RWPE2 (cell line): ENCODE data around the gene ACTG2.
A peak's percentile ranks its signal among the peaks of the same experiment; 100 is the strongest.
"Not testable (repeated sequence)": the region's sequence is repeated elsewhere in the genome, so short reads cannot be mapped to it uniquely, and the experiment has no call there.

Source experiments
- ATAC-seq: fragments of 200-7000 bp; cut with Tn5 transposase; 3 replicates; pipeline ENCODE4 v1.9.1; 2021; ENCODE audit warnings: low read depth
- DNase-seq: peaks from one replicate; pipeline ENCODE4 v3.0.0-alpha.2; 2020; ENCODE audit warnings: low spot score
- H3K27ac ChIP-seq: fragments of 450-650 bp; 2 replicates; pipeline ENCODE4 v1.5.1; 2017; ENCODE audit warnings: mild to moderate bottlenecking; ENCODE audit not compliant: poor library complexity, severe bottlenecking
- H3K27me3 ChIP-seq: fragments of 250-450 bp; sonication (Bioruptor Pico); 2 replicates; pipeline ENCODE4 v1.5.1; 2021; ENCODE audit warnings: mild to moderate bottlenecking, moderate library complexity; ENCODE audit not compliant: insufficient read depth, poor library complexity, severe bottlenecking
- H3K36me3 ChIP-seq: fragments of 250-450 bp; sonication (Bioruptor Pico); 2 replicates; pipeline ENCODE4 v1.5.1; 2020; ENCODE audit warnings: low read depth, mild to moderate bottlenecking, moderate library complexity
- H3K4me1 ChIP-seq: fragments of 250-450 bp; sonication (Bioruptor Pico); 2 replicates; pipeline ENCODE4 v1.5.1; 2021; ENCODE audit warnings: mild to moderate bottlenecking, moderate library complexity; ENCODE audit not compliant: insufficient read depth, poor library complexity, severe bottlenecking
- H3K4me3 ChIP-seq: fragments of 250-450 bp; sonication (Bioruptor Pico); 2 replicates; pipeline ENCODE4 v1.5.1; 2021; ENCODE audit warnings: mild to moderate bottlenecking, moderate library complexity; ENCODE audit not compliant: severe bottlenecking
- H3K9me3 ChIP-seq: fragments of 250-450 bp; sonication (Bioruptor Pico); 2 replicates; pipeline ENCODE4 v1.5.1; 2021; ENCODE audit warnings: mild to moderate bottlenecking, moderate library complexity; ENCODE audit not compliant: severe bottlenecking
- CTCF ChIP-seq: fragments of 450-650 bp; IDR thresholded peaks from one replicate; pipeline ENCODE4 v1.5.1; 2017; ENCODE audit warnings: mild to moderate bottlenecking, moderate library complexity; ENCODE audit not compliant: poor library complexity, severe bottlenecking

ACTG2 gene

GRCh38 chr2:73937899-73938298 is 45.1 kb downstream of the ACTG2 start:
- H3K9me3 ChIP-seq, result no peaks in the 10 kb centered on the region
- no peak for ATAC-seq

GRCh38 chr2:73938718-73939352 is 46.0 kb downstream of the ACTG2 start:
- DNase-seq, result no peak
- H3K36me3 ChIP-seq, result peaks cover 55% of the 10 kb centered on the region
- peak overlapping the region; percentile 63 for H3K27ac ChIP-seq

More at GRCh38 chr2:73937899-73938298, 45.1 kb downstream of the ACTG2 start:
- no peak overlapping the region for H3K4me3 ChIP-seq
- H3K4me1 ChIP-seq, result peaks cover 26% of the 10 kb centered on the region
- no peaks in the 10 kb centered on the region for H3K27me3 ChIP-seq
- H3K27ac ChIP-seq, result peak overlapping the region; percentile 63
- no peak for TF ChIP-seq CTCF
- no peak for DNase-seq
- peaks cover 61% of the 10 kb centered on the region for H3K36me3 ChIP-seq

GRCh38 chr2:73939419-73939818 is 46.6 kb downstream of the ACTG2 start:
- peak overlapping the region; percentile 63 for H3K27ac ChIP-seq
- TF ChIP-seq CTCF, result peak; percentile 49

More at GRCh38 chr2:73938718-73939352, 46.0 kb downstream of the ACTG2 start:
- Histone ChIP-seq H3K27me3 (no peaks in the 10 kb centered on the region), H3K4me3 (no peak overlapping the region), H3K4me1 (peaks cover 22% of the 10 kb centered on the region), H3K9me3 (no peaks in the 10 kb centered on the region)
- peak; percentile 49; the same call in 2 of the 3 replicates for ATAC-seq
- no peak for TF ChIP-seq CTCF

GRCh38 chr2:73940066-73940465 is 47.3 kb downstream of the ACTG2 start:
- H3K4me3 ChIP-seq, DNase-seq, H3K27me3 ChIP-seq, H3K9me3 ChIP-seq, ATAC-seq: not testable (repeated sequence)
- Histone ChIP-seq H3K27ac (peak overlapping the region; percentile 63), H3K4me1 (peaks cover 22% of the 10 kb centered on the region), H3K36me3 (peaks cover 59% of the 10 kb centered on the region)

More at GRCh38 chr2:73939419-73939818, 46.6 kb downstream of the ACTG2 start:
- peaks cover 55% of the 10 kb centered on the region for H3K36me3 ChIP-seq
- peak; percentile 95 for ATAC-seq
- no peak overlapping the region for H3K4me3 ChIP-seq
- H3K4me1 ChIP-seq, result peaks cover 22% of the 10 kb centered on the region
- no peak for DNase-seq
- H3K9me3 ChIP-seq, result no peaks in the 10 kb centered on the region
- no peaks in the 10 kb centered on the region for H3K27me3 ChIP-seq

GRCh38 chr2:73942664-73943063 is 49.9 kb downstream of the ACTG2 start:
- peaks cover 22% of the 10 kb centered on the region for H3K4me1 ChIP-seq
- ATAC-seq (no peak), DNase-seq (no peak)
- H3K36me3 ChIP-seq, result peaks cover 65% of the 10 kb centered on the region
- no peaks in the 10 kb centered on the region for H3K9me3 ChIP-seq
- no peak for TF ChIP-seq CTCF
- no peaks in the 10 kb centered on the region for H3K27me3 ChIP-seq
- H3K27ac ChIP-seq, result no peak overlapping the region
- H3K4me3 ChIP-seq, result no peak overlapping the region
